GM21367 (cell line): ENCODE results near the gene TMPRSS15.
"Not testable (repeated sequence)": the region's sequence is repeated elsewhere in the genome, so short reads cannot be mapped to it uniquely, and the experiment has no call there.

ENCODE experiments used
- ATAC-seq: cut with Tn5 transposase; IDR thresholded peaks from one replicate; pipeline ENCODE4 v1.9.1; 2021; ENCODE audit not compliant: unreplicated experiment

TMPRSS15 gene

GRCh38 chr21:18403735-18404450 lies at the start of gene TMPRSS15:
TMPRSS15 (minus strand) TSS chr21:18403785; CDS start chr21:18403622, 163 bp downstream.
- ATAC-seq: no peak

- ATAC-seq: no peak
Measured at GRCh38 chr21:18451670-18452069, 48.1 kb upstream of the TMPRSS15 start.

DNA sequence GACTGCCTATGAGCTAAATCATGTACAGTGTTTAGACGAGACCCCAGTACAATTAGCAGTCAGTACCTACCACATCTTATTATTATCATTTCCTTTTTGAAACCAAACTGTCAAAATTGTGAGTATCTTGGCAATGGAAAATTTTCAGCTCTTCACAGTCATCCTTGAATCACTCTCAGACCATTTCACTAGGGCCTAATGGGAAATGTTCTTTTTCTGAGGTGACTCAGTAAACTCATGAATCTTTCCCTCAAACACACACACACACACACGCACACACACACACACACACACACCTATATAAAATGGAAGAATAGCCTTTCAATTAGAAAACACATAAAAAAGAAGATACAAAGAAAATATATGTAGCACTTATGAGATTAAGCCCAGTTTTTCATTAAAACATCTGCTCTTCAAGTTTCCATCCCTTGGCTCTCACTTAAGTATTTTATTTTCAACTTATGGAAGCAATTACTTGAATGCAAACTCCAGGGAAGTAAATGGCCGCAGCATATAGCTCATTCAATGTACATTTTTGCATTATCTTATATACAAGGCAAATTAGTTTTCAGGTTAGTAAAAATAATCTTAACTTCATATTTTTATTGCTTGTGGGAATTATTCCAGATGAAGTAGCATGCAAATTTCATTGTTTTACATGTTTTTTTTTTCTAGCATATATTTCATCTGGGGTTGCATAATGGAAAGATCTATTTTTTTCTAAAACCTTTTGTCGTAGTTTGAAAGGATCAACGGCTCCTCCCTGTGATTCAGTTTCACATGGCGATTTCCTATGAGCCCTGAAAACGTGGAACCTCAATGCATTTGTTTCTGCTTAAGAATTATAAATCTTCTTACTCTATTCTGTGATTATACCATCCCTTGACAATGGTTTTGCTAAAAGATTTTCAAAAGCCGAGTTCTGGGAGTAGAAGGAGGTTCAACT lies 46.3 kb upstream of the TMPRSS15 start:
- ATAC-seq: no peak

DNA sequence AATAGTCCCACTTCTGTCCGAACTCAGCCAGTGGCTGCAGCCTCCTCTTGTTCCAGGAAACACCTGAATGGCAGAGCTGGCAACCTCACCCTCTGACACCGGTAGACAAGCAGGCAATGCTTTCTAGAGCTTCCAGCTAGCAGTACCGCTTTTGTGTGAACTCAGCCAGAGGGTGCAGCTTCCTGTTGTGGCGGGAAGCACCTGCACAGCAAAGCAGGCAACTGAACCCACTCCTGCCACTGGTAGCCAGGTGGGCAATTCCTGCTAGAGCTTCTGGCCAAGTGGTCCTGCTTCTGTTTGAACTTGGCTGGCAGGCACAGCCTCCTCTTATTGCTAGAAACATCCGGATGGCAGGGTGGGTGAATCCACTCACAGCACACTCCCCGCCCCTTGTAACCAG lies 40.1 kb upstream of the TMPRSS15 start:
- ATAC-seq: no peak

GRCh38 chr21:18443085-18443484 lies 39.5 kb upstream of the TMPRSS15 start:
- ATAC-seq: no peak

DNA sequence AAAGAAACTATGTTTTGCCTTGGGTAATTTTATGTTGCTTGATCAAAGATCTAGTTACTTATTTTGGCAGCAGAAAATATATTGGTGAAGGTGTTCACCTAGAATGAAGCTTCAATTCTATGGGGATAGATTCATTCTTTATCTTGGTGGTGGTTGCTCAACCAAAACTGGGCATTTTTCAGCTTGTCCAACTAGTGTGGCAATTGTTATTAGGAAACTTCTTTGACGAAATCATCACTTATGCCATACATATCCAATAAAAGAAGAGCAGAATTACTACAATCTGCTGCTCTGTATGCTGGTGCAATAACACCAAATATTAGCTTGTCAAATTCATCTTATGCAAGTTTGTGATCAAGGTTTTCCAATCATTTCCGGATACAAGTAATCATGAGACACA lies 26.8 kb upstream of the TMPRSS15 start:
- ATAC-seq: no peak

- ATAC-seq: no peak
Measured at GRCh38 chr21:18424276-18424675, 20.7 kb upstream of the TMPRSS15 start.

- ATAC-seq: no peak
Measured at GRCh38 chr21:18417141-18417790, 13.7 kb upstream of the TMPRSS15 start.

GRCh38 chr21:18411565-18411964 lies 8.0 kb upstream of the TMPRSS15 start:
- no peak for ATAC-seq

- no peak for ATAC-seq
Measured at GRCh38 chr21:18409579-18409978, 6.0 kb upstream of the TMPRSS15 start.

DNA sequence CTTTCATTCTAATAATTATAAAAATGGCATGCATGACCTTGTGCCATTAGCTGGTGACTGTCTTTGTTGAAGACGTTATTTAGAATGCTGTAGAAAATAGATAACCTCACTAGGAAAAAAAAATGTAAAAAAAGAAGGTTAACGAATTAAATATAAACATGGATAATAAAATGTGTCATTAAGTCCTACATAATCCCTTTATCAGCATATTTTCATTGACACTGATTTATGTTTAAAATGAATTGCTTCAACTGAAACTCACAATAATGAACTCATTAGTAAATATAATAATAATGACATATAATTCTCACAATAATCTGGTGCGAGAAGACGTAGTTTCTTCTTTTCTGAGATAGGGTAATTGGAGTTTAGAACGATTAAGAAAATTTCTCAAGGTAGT lies 4.7 kb downstream of the TMPRSS15 start:
- ATAC-seq: no peak

DNA sequence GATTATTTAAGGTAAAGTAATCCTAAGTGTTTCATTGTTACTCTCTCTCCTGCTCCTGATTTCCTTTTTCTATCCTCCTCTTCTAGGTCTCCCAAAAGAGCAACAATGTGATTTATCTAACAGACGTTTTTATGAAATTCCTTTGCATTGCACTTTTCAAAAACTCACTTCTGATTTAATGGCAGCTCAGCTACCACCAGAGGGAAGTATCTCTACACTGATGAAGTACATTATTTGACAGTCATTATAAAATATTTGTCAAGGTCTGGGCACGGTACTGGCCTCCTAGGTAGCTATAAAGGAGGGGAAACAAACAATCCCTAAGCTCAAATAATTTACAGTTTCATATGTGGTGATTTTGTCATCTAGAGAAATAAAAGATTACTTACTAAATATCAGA lies 15.6 kb downstream of the TMPRSS15 start:
- ATAC-seq: no peak

GRCh38 chr21:18384771-18385170 lies 18.8 kb downstream of the TMPRSS15 start:
- no peak for ATAC-seq

- not testable (repeated sequence) for ATAC-seq
Measured at GRCh38 chr21:18382934-18383619, 20.5 kb downstream of the TMPRSS15 start.

- no peak for ATAC-seq
Measured at GRCh38 chr21:18382141-18382540, 21.4 kb downstream of the TMPRSS15 start.

DNA sequence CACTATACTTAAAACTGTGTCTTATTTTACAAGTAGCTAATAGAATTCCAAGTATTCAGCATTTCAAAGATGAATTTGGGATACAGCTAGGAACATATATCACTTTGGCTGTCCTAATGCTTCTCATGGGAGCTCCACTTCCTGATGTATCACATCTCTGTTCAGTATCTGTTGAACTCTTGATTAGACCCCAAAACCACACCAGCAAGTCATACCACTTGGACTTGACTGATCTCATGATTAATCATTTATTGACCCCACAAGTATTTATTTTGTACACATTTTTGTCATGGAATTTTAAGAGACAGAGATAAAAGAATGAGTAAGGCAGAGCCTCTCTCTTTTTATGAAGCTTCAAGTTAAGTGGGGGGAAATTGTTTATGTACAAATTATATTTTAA lies 30.0 kb downstream of the TMPRSS15 start:
- ATAC-seq: no peak

GRCh38 chr21:18370301-18370700 lies 33.3 kb downstream of the TMPRSS15 start:
- no peak for ATAC-seq

GRCh38 chr21:18369115-18369514 lies 34.5 kb downstream of the TMPRSS15 start:
- ATAC-seq: no peak

DNA sequence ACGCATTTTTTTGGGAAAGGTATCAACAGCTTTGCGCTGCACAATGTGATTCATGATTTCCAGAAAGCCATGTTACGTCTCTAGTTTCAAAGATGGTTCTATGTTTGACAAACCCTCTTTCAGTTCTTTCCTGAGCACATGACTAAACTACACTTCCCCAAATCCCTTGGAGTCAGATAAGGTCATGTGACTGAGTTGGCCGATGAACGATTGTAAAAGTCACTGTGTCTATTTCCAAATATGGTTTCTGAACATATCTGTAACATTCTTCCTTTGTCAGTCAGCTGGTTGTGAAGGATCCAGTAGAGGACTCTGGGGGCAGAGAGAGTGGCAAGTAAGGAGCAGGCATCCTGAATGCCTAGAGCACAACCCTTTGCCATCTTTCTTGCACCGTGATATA lies 35.4 kb downstream of the TMPRSS15 start:
- no peak for ATAC-seq

- no peak for ATAC-seq
Measured at GRCh38 chr21:18356801-18357200, 46.8 kb downstream of the TMPRSS15 start.

DNA sequence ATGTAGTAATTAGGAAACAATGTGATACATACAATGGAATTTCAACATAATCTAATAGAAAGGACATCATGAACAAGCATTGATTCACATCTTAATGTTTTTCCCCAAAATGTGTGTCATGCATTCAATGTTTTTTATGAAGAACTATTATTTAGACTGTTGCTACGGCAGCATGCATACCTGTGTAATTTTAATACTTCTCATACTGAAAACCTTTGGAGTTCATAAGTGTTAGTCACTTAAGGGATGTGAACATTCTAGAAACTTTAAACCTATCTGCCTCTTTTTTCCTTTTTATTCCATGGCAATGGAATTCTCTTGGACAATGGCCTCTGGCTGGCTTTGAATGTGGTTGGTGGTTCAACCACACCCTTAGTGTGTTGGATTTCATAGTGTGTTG lies 48.6 kb downstream of the TMPRSS15 start:
- no peak for ATAC-seq
